H1 (cell line): ENCODE measurements around the gene EIPR1. TPM values are rescaled to one million over a fixed set of nuclear protein-coding genes. Genes with fewer than 3 reads are reported as not detected.

Experiments
- polyA plus RNA-seq, 7 experiments: library from polyadenylated mRNA; depleted of rRNA in 3 of 7; stranded (reverse) in 5 of 7; unstranded in 2 of 7; fragments of >200 nt in 5 of 7; fragments of 200-250 nt in 2 of 7; gene quantifications; 1 replicate in 5 of 7; 2 replicates in 1 of 7; 4 replicates in 1 of 7; pipeline versions ENCODE4 v1.2.1 to v1.2.3, GENCODE V29; 2011 to 2013; ENCODE audit warnings: missing spikeins in 2 of 7, mixed read lengths in 2 of 7
- total RNA-seq: library from RNA; stranded (reverse); fragmentation: NEBNext Ultra II Directional; extraction: Animal tissue kit (Norgen Biotek cat#: 25700); gene quantifications from 2 replicates; pipeline ENCODE4 v1.2.1, GENCODE V29; 2021
- TF ChIP-seq, protein P1 (sequence below): IDR thresholded peaks from 2 replicates; pipeline ENCODE4 v1.6.1; 2012; ENCODE audit warnings: low read length, inconsistent platforms

The EIPR1 gene
- total and polyA plus RNA-seq, 2 of the 8 experiments (the other 6 are each of a cell fraction or from before 2014, with no cell fraction given) = 26.3 to 56.4 TPM

DNA sequence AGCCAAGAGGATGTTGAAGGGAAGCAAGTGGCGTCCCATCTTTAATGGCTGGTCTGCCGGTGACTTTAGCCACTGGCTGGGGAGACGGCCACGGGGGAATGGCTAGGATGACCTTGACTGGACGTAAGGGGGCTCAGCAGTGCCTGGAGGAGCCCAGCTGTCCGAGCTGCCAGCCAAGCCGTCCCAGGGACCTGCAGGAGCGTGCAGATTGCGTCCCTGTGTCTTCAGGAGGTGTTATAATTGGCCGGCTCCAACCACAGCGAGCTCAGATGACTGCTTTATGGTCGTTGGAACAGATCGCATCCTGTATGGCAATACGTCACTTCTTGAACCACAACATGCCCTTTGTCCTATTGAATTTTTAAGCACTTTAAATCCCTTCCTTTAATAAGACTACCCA lies 204.6 kb downstream of the EIPR1 start (continued):
- TF ChIP-seq, protein P1, sequence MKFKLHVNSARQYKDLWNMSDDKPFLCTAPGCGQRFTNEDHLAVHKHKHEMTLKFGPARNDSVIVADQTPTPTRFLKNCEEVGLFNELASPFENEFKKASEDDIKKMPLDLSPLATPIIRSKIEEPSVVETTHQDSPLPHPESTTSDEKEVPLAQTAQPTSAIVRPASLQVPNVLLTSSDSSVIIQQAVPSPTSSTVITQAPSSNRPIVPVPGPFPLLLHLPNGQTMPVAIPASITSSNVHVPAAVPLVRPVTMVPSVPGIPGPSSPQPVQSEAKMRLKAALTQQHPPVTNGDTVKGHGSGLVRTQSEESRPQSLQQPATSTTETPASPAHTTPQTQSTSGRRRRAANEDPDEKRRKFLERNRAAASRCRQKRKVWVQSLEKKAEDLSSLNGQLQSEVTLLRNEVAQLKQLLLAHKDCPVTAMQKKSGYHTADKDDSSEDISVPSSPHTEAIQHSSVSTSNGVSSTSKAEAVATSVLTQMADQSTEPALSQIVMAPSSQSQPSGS = no peak
- TF ChIP-seq, all 59 proteins: peak for 0
